ENCODE results near the gene ZNF738. TPM values are rescaled to one million over a fixed set of nuclear protein-coding genes. Genes with fewer than 3 reads are reported as not detected.
"Not testable (repeated sequence)": the region's sequence is repeated elsewhere in the genome, so short reads cannot be mapped to it uniquely, and the experiment has no call there.

Gene ZNF738
- 10 to 100 TPM; 35.9 to 45.4 (median 36.0) TPM for polyA plus RNA-seq (ENCODE audit: insufficient read length in 3 of 3)
- long read RNA-seq, donor 1, partial matches to known transcripts: 14 of 19 reads
- long read RNA-seq, donor 1, other reads (novel, unspliced or antisense): 0 of 19 reads
- long read RNA-seq, donor 2, transcript ZNF738-201 (5 exons, 2,442 nt): major isoform, 7 of 14 reads
- long read RNA-seq, donor 2, transcript ZNF738-202 (5 exons, 1,142 nt): major isoform, 7 of 14 reads
- long read RNA-seq, donor 2, partial matches to known transcripts: 0 of 14 reads
- long read RNA-seq, donor 2, other reads (novel, unspliced or antisense): 0 of 14 reads
- long read RNA-seq, donor 3, transcript ZNF738-201 (5 exons, 2,442 nt): major isoform, 6 of 7 reads
- long read RNA-seq, donor 3, partial matches to known transcripts: 0 of 7 reads
- long read RNA-seq, donor 3, other reads (novel, unspliced or antisense): 0 of 7 reads
- long read RNA-seq, donor 4, partial matches to known transcripts: 79 of 87 reads
- long read RNA-seq, donor 4, other reads (novel, unspliced or antisense): 5 of 87 reads
- long read RNA-seq, donor 5, transcript ZNF738-202 (5 exons, 1,142 nt): minor isoform, 7 of 26 reads
- long read RNA-seq, donor 5, transcript ZNF738-201 (5 exons, 2,442 nt): major isoform, 8 of 26 reads
- long read RNA-seq, donor 5, partial matches to known transcripts: 11 of 26 reads
- long read RNA-seq, donor 5, other reads (novel, unspliced or antisense): 0 of 26 reads
- long read RNA-seq, donor 6, partial matches to known transcripts: 5 of 15 reads
- long read RNA-seq, donor 6, other reads (novel, unspliced or antisense): 5 of 15 reads
- long read RNA-seq, donor 7, transcript ZNF738-201 (5 exons, 2,442 nt): major isoform, 11 of 15 reads
- long read RNA-seq, donor 7, partial matches to known transcripts: 0 of 15 reads
- long read RNA-seq, donor 7, other reads (novel, unspliced or antisense): 0 of 15 reads
- long read RNA-seq, donor 8, transcript ZNF738-201 (5 exons, 2,442 nt): major isoform, 8 of 23 reads
- long read RNA-seq, donor 8, transcript ZNF738-202 (5 exons, 1,142 nt): minor isoform, 5 of 23 reads
- long read RNA-seq, donor 8, partial matches to known transcripts: 10 of 23 reads
- long read RNA-seq, donor 8, other reads (novel, unspliced or antisense): 0 of 23 reads
- long read RNA-seq, donor 9, transcript ZNF738-201 (5 exons, 2,442 nt): major isoform, 5 of 36 reads
- long read RNA-seq, donor 9, partial matches to known transcripts: 29 of 36 reads
- long read RNA-seq, donor 9, other reads (novel, unspliced or antisense): 0 of 36 reads
- long read RNA-seq, donor 10, transcript ZNF738-201 (5 exons, 2,442 nt): major isoform, 5 of 10 reads
- long read RNA-seq, donor 10, transcript ZNF738-202 (5 exons, 1,142 nt): major isoform, 5 of 10 reads
- long read RNA-seq, donor 10, partial matches to known transcripts: 0 of 10 reads
- long read RNA-seq, donor 10, other reads (novel, unspliced or antisense): 0 of 10 reads
- long read RNA-seq, donor 11, partial matches to known transcripts: 21 of 27 reads
- long read RNA-seq, donor 11, other reads (novel, unspliced or antisense): 0 of 27 reads
- long read RNA-seq, donor 12, partial matches to known transcripts: 0 of 4 reads
- long read RNA-seq, donor 12, other reads (novel, unspliced or antisense): 0 of 4 reads
- long read RNA-seq, donor 13, transcript ZNF738-201 (5 exons, 2,442 nt): major isoform, 15 of 27 reads
- long read RNA-seq, donor 13, transcript ZNF738-202 (5 exons, 1,142 nt): minor isoform, 6 of 27 reads
- long read RNA-seq, donor 13, partial matches to known transcripts: 6 of 27 reads
- long read RNA-seq, donor 13, other reads (novel, unspliced or antisense): 0 of 27 reads
- long read RNA-seq, donor 14, transcript ZNF738-201 (5 exons, 2,442 nt): major isoform, 6 of 15 reads
- long read RNA-seq, donor 14, partial matches to known transcripts: 8 of 15 reads
- long read RNA-seq, donor 14, other reads (novel, unspliced or antisense): 0 of 15 reads
- long read RNA-seq, donor 15, partial matches to known transcripts: 0 of 4 reads
- long read RNA-seq, donor 15, other reads (novel, unspliced or antisense): 0 of 4 reads
- long read RNA-seq, donor 16, transcript ZNF738-201 (5 exons, 2,442 nt): major isoform, 13 of 34 reads
- long read RNA-seq, donor 16, transcript ZNF738-202 (5 exons, 1,142 nt): minor isoform, 5 of 34 reads
- long read RNA-seq, donor 16, partial matches to known transcripts: 16 of 34 reads
- long read RNA-seq, donor 16, other reads (novel, unspliced or antisense): 0 of 34 reads

- DNase-seq (ENCODE audit: extremely low read depth in 1 of 11, low read depth in 9 of 11, low spot score in 4 of 11): peak; percentile 89 to 97 (median 94)
Measured at GRCh38 chr19:21358768-21359451, at the start of gene ZNF738. Gene ZNF738, plus strand, starts transcription at chr19:21359000. Its CDS starts 141 bp downstream, at chr19:21359141.

DNA sequence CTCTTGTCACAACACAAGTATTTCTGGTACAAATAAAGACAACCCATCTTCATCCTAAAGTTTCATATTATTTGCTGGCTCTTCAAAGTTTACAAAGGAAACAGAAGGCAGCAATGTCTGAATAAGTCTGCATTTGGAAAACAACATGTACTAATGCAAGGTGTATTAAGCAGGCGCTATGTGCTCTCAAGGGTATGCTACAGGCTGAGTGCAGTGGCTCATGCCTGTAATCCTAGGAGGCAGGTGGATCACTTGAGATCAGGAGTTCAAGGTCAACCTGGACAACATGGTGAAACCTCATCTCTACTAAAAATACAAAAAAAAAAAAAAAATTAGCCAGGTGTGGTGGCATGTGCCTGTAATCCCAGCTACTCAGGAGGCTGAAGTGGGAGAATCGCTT, 46.0 kb upstream of the ZNF738 start:
- not testable (repeated sequence) for DNase-seq (ENCODE audit: extremely low read depth in 1 of 11, low read depth in 9 of 11, low spot score in 4 of 11)

DNA sequence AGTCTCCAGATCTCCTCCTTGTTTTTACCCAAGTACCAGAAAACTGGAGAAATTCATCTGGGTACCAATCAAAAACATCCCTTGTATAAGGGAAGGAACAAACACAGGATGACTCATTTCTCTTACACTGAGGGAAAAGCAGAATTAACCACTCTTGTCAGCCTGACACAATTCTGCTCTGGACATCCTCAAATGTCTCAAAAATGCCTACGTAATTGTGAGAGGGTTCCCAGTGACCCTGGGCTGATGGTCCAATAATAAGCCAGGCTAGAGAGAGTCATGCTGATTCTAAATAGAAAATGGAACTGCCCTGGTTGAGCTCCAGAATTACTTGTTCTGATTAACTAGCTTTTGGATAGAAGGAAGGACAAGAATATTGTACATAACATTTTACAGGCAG, 44.1 kb upstream of the ZNF738 start:
- no peak for DNase-seq (ENCODE audit: extremely low read depth in 1 of 11, low read depth in 9 of 11, low spot score in 4 of 11)

GRCh38 chr19:21317821-21318220, 41.0 kb upstream of the ZNF738 start:
- no peak for DNase-seq (ENCODE audit: extremely low read depth in 1 of 11, low read depth in 9 of 11, low spot score in 4 of 11)

GRCh38 chr19:21321134-21321533, 37.7 kb upstream of the ZNF738 start:
- DNase-seq (ENCODE audit: extremely low read depth in 1 of 11, low read depth in 9 of 11, low spot score in 4 of 11): no peak

DNA sequence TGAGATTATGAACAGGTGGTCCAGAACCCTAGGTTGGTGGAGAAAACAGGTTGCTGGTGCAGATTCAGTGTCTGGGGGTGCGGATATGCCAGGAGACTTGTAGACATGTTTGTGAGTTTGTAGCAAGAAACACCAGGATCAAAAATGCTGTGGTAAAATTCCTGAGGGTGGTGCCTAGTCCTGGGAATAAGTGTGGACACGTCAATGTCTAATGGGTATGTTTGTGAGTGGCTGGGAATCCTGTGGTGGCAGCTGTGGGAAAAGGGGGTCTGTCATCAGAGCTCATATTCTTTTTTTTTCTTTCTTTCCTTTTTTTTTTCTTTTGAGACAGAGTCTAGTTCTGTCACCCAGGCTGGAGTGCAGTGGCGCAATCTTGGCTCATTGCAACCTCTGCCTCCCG, 36.8 kb upstream of the ZNF738 start:
- no peak for DNase-seq (ENCODE audit: extremely low read depth in 1 of 11, low read depth in 9 of 11, low spot score in 4 of 11)

DNA sequence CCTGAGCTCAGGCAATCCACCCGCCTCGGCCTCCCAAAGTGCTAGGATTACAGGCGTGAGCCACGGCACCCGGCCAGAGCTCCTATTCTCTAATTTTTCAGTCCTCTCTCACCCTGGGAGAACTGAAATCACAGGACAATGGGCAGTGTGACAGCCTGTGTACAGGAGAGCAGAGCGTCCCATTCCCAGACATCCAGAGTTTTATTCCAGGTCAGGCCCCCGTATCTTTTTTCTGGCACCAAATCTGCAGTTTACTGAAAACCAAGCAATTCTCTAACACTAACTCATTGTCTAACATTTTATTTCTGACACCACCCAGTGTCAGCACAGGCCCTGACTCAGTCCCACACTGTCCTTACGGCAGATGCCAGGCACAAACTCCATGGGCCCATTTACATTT, 36.3 kb upstream of the ZNF738 start:
- no peak for DNase-seq (ENCODE audit: extremely low read depth in 1 of 11, low read depth in 9 of 11, low spot score in 4 of 11)

DNA sequence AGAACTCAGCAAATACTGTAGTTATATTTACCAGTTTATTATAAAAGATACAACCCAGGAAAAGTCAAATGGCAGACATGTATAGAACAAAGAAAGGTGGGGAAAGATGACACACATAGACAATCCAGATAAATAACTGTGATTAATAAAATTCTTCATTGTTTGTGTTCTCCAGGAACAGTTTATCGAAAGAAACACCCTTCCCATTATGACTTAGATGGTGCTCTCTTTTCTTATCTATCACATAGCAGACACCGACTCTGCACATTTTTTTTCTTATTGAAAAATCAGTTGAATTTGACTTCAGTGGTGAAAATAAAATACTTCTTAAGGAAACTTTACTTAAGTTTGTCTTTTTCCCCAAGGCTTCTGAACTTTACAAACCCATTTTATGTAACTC, 35.8 kb upstream of the ZNF738 start:
- no peak for DNase-seq (ENCODE audit: extremely low read depth in 1 of 11, low read depth in 9 of 11, low spot score in 4 of 11)

DNA sequence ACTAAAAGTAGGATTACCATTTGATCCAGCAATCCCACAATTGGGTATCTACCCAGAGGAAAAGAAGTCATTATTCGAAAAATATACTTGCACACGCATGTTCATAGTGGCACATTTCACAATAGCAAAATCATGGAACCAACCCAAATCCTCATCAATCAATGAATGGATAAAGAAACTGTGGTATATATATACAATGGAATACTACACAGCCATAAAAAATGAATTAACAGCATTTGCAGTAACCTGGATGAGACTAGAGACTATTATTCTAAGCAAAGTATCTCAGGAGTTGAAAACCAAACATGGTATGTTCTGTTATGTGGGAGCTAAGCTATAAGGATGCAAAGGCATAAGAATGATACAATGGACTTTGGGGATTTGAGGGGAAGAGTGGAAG, 32.6 kb upstream of the ZNF738 start:
- no peak for DNase-seq (ENCODE audit: extremely low read depth in 1 of 11, low read depth in 9 of 11, low spot score in 4 of 11)

- DNase-seq (ENCODE audit: extremely low read depth in 1 of 11, low read depth in 9 of 11, low spot score in 4 of 11): peak in 8 of 11 donors; percentile 3 to 26 (median 10)
Measured at GRCh38 chr19:21328406-21328805, 30.4 kb upstream of the ZNF738 start.

DNA sequence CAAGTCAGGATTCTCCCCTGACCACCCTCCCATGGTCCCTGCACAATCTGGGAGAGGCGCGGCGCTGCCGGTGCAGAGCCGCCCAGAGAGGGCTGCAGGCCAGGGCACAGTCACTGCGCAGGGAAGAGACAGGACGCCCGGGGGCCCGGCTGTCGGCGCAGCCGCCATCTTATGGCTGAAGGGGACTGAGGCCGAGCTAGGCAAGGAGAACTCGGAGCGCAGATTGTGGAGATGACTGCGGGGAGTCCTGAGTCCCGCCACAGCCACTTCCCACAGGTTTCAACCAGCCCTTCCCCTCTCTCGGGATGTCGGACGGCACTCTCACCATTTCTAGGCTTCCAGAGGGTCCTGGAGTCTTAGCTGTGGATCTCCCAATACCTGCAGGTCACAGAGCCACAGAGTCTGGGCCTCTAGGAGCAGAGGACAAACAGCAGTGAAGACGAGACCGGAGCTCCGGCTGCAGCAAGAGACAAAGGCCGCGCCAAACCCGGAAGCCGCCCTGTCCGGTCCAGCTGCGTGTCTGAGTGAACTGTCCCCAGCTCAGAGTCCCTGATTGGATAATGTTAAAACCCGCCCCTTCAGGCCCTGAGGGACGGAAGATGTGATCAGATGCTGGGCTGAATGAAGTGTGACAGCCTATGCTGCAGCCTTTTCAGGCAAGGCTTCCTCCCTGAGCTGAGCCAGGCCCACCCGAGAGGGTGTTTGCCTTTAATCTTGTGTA, 29.8 kb upstream of the ZNF738 start, which contains the start of gene ZNF708:
Gene ZNF708, minus strand, starts transcription at position 526 of the 721 bp plus-strand sequence. Its CDS starts 198 bp downstream, at position 328.
- DNase-seq (ENCODE audit: extremely low read depth in 1 of 11, low read depth in 9 of 11, low spot score in 4 of 11): peak; percentile 74 to 93 (median 83)

GRCh38 chr19:21335721-21336120, 23.1 kb upstream of the ZNF738 start:
- no peak for DNase-seq (ENCODE audit: extremely low read depth in 1 of 11, low read depth in 9 of 11, low spot score in 4 of 11)

- DNase-seq (ENCODE audit: extremely low read depth in 1 of 11, low read depth in 9 of 11, low spot score in 4 of 11): not testable (repeated sequence)
Measured at GRCh38 chr19:21344841-21345240, 14.0 kb upstream of the ZNF738 start.

- DNase-seq (ENCODE audit: extremely low read depth in 1 of 11, low read depth in 9 of 11, low spot score in 4 of 11): no peak
Measured at GRCh38 chr19:21352830-21353229, 6.0 kb upstream of the ZNF738 start.

DNA sequence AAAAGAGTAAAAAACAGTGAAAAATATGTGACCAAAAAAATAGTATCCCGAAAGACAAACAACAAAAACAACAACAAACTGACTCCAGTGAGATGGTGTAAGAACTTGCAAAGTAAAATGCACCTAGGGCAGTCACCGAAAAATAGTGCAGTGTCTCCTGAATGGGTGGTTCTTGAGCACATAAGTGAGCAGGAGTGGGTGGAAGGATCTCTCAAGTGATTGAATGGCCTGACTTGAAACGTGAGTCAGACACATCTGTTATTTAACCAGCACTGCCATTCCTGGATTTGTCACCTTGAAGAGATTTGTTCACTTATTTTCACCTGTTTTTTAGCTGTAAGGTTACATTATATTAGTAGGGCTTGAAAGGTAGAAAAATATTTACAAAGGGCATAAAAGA, 3.5 kb downstream of the ZNF738 start:
- DNase-seq (ENCODE audit: extremely low read depth in 1 of 11, low read depth in 9 of 11, low spot score in 4 of 11): no peak
